ENCODE results near the gene RNF31. TPM values are rescaled to one million over a fixed set of nuclear protein-coding genes. Genes with fewer than 3 reads are reported as not detected.
"Not testable (repeated sequence)": the region's sequence is repeated elsewhere in the genome, so short reads cannot be mapped to it uniquely, and the experiment has no call there.

Gene RNF31
- total RNA-seq, 1 donor from 2014 or later, result 31.3 TPM

DNA sequence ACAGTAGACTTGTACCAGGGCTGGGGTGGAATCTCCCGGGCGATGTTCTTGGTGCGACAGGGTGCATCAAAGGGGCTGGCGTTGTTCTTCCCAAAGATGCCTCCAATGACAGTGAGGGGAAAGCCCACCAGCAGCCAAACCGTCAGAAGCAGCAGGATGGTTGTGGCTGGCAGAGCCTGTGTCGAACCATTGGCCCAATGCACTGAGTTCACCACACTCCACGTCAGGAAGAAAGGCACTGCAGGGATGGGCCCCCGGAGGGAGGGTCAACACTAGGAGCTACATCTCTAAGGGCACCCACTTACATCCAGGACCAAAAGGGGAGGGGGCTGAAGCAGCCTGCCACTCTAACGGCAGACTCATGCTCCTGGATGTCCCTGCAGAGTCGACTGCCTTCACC, 43.1 kb downstream of the RNF31 start:
- intact Hi-C loops (cut with DNase I), result no loop called here
- no peak for DNase-seq (ENCODE audit: low spot score)

DNA sequence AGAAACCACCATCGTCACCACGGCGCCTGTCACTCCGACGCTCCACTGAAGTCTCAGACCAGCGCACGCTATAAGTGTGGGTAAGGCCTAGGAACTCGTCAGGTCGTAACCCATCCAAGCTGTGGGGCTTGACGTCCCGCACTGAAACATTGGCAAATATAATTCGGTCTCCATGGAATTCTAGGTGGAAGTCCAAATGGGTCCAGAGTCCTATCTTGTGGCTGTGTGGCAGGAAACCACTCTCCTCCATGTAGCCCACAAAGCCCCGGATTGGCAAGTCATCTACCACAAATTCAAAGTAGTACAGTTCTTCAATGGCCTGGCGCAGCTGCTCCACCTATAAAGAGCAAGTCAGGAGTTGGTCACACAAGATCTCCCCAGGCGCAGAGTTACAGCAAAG, 45.6 kb downstream of the RNF31 start:
- intact Hi-C loops (cut with DNase I), result no loop called here
- DNase-seq (ENCODE audit: low spot score), result no peak

DNA sequence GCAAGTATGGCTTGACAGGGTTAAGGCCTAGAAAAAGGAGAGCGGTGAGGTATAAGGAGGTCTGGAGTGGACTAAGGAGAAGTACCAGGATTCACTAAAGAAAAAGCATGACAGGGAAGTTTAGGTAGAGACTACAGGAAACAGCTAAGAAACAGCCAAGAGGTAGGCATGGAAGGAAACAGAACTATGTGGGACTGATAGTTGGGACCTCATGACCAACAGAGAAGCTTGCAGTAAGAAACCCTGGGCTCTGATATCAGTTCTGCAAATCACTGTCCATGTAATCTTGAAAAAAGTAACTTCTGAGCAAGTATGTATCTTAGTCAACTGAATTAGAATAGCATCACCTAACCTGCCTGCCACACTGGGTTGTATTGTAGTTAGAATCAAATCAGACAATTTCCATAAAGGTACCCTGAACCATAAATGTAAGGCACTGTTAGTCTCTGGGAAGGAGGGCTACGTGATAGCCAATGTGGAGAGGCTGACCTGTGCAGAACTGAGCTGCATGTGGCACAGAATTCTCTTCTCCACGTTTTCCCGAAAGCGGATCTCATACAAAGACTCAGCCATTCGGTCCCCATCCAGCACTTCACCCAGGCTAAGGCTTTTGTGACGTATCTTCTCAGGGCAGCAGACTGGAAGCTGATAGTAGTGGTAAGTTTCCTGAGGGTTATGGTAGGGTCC, 47.0 kb downstream of the RNF31 start:
- intact Hi-C loops (cut with DNase I), result loop anchor here (2.0 kb wide), 1 partner anchor 18 kb away; the partner anchor contains the start of gene CHMP4A
- DNase-seq (ENCODE audit: low spot score), result no peak

DNA sequence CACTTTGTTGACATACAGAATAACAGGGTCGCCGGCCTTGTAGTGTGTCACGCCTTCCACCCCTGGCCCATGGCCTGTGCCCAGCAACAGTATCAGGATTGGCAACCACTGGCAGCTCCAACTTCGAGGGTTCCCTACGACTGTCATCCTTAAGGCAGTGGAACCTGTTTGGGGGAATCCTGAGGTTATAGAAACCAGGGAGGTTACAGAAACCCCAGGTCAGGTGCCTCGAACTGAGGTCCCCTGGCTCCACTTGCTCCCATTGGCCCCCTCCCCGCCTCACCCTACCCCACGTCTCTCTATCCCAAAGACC, 47.5 kb downstream of the RNF31 start:
- intact Hi-C loops (cut with DNase I), result loop anchor here (2.0 to 5.0 kb wide), 2 partner anchors 18 to 53 kb away; partner anchors contain the start of genes CHMP4A and EMC9
- DNase-seq (ENCODE audit: low spot score), result no peak

DNA sequence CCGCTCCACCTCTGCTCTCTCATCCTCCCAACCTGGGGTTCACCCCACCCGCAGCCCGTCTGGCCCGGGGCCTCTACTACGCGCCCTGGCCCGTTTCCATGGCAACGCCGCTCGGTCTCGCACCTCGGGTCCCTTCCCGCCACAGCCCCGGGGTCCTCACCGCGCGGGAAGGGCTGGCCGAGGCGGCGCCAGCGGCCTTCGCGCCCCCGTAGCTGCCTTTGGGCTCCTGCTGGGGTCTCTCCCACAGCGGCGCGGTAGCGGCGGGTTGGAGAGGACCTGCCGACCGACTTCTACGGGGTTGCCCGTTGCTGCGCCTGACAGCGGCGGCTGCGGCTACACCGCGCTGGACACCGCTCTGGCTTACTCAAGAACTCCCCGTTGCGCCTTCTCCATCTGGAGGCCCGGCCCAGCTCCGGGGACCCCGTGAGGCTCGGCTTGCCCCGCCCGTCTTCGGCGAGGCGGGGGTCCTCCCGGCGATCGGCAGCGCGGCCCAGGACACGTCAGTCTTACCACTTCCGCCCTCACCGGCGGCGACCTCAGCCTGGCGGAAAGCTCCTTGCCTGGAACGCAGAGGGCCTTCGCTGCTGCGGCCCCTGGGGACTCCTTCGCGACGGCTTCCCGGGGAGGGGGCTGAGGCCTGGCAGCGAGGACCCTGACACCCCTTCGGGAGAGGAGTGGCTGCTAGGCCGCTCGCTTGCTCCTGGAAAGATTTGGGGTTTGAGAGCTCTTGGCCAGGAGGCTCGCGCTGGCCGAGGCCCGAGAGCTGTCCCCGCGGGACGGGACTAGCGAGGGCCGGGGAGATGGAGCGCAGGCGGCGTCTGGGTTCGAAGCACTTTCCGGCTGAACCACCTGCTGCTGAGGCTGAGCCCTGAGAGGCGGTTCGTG, 48.1 kb downstream of the RNF31 start, which contains the start of gene TM9SF1:
Gene TM9SF1 (minus strand): TSS at position 256 of the 885 bp plus-strand sequence. CDS start 422 bp downstream, outside the sequence.
- DNase-seq (ENCODE audit: low spot score), result peak; percentile 96
- intact Hi-C loops (cut with DNase I), result loop anchor here (2.0 to 5.0 kb wide), 2 partner anchors 17 to 53 kb away; partner anchors contain the start of genes CHMP4A and EMC9

DNA sequence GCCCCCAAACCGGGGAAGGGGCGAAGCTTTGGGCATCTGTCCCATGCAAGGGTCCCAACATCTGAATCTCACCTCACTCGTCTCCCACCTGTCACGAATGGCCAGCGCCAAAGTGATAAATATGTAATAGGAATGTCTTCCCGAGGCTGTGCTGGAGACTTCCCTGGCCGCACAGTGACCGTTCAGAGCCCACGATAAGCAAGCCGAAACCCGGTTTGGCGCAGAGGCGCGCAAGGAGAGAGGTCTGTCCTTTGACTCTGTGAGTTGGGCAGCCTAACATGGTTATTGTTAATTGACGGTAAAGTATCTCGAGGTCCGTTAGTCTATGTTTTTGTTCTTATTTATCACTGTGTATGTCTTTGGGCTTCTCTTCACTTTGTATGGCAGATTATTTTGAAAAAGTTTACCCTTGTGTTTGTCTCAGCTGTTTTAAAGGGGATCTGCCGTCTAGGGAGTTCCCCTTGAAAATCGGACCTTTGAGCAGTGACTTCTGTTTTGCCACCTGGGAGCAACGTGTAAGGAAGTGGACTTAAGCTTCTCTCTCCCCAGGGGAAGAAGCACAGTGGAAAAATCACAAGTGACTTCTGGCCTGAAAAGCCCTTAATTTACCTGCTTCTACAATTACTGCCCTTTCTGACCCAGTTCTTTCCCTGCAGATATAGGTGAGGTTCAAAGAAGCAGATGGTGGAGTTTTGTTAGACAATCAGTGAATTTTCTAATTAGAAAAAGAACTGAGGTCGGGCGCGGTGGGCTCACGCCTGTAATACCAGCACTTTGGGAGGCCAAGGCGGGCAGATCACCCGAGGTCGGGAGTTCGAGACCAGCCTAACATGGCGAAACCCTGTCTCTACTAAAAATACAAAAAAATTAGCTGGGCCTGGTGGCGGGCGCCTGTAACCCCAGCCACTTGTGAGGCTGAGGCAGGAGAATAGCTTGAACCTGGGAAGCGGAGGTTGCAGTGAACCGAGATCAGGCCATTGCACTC, 49.1 kb downstream of the RNF31 start:
- intact Hi-C loops (cut with DNase I), result loop anchor here (5.0 kb wide), 1 partner anchor 54 kb away; the partner anchor contains the start of gene EMC9

DNA sequence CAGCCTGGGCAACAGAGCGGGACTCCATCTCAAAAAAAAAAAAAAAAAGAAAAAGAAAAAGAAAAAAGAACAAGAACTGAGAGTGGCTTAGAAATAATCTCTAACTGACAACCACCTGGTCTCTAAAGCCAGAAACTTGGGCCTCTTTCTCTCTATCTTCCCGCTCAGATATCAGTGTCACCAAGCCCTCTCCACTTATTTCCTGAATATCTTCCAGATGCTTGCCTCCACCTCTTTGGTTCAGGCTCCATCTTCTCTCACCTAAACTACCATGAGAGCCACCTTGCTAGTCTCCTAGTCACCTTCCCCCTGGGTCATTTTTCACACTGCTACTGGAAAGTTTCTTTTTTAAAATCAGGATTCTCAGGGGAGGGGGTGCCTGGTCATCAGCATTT, 49.8 kb downstream of the RNF31 start:
- no peak for DNase-seq (ENCODE audit: low spot score)
- intact Hi-C loops (cut with DNase I), result loop anchor here (5.0 kb wide), 1 partner anchor 55 kb away; the partner anchor contains the start of gene EMC9

More for the DNA sequence above, 49.1 kb downstream of the RNF31 start:
- no peak for DNase-seq (ENCODE audit: low spot score)

DNA sequence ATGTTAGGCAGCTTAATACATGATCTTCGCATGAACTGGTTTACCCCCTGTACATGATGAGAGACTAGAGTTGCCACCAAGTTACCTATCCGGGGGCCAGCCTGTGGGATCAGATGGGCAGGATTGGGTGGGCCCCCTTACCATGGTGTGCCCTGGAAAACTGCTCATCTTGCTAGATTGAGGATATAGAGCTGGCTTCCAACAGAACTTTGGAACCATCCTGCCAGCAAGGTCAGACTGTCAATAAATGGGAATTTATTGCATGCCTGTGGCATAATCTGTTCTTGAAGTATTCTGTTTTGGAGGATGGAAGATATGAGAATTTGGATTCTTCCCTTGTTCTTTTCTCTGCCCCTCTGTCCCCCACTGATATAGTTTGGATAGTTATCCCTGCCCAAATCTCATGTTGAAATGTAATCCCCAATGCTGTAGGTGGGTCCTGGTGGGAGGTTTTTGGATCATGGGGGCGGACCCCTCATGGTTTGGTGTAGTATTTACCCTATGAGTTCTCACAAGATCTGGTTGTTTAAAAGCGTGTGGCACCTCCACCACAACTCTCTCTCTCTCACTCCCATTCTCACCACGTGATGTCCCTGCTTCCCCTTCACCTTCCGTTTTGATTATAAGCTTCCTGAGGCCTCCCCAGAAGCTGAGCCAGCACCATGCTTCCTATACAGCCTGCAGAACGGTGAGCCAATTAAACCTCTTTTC, 51.7 kb downstream of the RNF31 start:
- intact Hi-C loops (cut with DNase I), result loop anchor here (5.0 kb wide), 1 partner anchor 57 kb away; the partner anchor contains the start of gene EMC9
- DNase-seq (ENCODE audit: low spot score), result no peak

DNA sequence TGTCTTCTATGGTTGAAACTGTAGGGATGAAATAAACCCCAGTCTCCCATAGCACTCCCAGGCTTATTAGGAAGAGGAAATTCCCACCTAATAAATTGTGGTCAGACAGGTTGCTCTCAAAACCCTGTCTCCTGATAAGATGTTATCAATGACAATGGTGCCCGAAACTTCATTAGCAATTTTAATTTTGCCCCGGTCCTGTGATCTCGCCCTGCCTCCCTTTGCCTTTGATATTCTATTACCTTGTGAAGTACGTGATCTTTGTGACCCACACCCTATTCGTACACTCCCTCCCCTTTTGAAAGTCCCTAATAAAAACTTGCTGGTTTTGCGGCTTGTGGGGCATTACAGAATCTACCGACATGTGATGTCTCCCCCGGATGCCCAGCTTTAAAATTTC, 55.2 kb downstream of the RNF31 start:
- DNase-seq (ENCODE audit: low spot score); intact Hi-C loops (cut with DNase I): not testable (repeated sequence)

DNA sequence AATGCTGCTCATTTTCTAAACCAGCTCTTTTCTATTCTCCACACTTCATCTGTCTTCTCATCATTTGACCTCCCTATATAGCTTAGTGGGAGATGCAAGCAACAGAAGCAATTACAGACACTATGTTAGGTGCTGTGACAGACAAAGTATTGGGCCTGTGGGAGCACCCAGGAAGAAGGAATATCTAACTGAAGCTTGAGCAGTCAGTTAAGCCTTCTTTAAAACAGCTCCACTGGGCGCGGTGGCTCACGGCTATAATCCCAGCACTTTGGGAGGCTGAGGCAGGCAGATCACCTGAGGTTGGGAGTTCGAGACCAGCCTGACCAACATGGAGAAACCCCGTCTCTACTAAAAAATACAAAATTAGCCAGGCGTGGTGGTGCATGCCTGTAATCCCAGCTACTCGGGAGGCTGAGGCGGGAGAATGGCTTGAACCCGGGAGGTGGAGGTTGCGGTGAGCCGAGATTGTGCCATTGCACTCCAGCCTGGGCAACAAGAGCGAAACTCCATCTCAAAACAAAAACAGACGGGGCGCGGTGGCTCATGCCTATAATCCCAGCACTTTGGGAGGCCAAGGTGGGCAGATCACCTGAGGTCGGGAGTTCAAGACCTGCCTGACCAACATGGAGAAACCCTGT, 56.1 kb downstream of the RNF31 start:
- intact Hi-C loops (cut with DNase I); DNase-seq (ENCODE audit: low spot score): not testable (repeated sequence)

DNA sequence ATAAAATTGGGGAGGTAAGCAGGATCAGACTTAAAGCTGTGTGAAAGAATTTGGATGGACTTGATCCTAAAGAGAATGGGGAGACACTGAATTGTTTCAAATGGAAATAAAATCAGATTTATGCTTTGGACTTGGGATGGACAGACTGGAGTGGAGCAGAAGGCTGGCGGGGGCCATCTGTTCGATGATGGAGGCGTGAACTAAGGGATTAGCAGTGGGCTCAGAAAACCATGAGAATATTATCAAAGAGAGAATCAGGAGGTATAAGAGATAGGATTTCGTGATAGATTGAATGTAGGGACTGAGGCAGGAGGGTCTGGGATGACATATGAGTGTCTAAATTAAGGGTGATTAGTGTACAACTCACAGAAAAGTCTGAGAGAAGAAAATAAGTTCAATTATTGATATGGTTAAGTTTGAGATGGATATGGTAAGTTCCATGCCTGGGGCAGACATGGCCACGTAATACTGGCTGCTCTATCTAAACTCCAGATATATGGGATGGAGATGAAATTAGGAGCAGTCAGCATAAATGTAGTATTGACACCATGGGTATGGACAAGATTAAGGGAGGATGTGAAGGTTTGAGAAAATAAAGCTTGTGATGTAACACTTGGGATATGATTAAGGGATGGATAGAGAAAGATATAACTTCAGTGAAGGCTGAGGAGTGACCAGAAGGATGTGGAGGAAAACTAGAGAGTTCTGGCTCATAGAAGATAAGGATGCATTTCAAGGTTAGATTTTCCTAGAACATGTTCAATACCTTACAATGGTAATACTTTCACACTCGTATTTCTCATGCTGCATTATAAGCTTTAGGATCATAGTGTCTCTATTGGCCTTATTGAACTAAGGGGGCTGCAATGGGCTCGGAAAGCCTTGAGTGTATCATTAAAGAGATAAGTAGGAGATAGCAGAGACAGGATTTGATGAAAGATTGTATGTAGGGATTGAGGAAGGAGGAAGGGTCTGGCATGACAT, 57.2 kb downstream of the RNF31 start:
- intact Hi-C loops (cut with DNase I), result no loop called here
- no peak for DNase-seq (ENCODE audit: low spot score)

DNA sequence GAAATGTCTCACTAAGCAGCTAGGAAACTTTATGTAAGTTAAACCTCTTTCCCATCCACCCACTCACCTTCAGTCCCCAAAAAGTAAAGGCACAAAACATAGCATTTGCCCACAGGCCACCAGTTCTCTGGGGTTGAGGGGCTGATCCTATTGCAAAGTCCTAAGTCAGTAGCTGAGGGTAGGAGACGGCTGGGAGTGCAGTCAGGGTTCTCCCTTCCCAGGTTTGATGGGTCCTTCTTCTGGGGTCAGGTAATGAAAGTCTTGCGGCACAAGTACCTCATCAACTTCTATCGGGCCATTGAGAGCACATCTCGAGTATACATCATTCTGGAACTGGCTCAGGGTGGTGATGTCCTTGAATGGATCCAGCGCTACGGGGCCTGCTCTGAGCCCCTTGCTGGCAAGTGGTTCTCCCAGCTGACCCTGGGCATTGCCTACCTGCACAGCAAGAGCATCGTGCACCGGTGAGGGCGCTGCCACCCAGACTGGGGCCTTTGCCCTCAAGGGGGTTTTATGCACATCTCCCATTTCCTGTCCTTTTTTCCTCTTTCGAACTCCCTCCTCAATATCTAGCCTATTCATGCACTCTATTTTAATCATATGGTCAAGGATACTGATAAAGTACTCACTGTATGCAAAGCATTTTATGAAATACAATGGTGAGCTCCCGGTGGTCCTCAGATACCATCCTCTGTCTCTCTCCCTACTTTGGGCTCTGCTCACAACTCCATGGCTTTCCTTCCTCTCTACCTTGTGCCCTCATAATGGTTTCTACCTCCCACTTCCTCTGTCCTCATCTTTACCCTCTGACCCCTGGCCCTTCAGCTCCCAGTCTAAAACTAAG, 59.2 kb downstream of the RNF31 start:
- no peak for DNase-seq (ENCODE audit: low spot score)
- intact Hi-C loops (cut with DNase I), result no loop called here

DNA sequence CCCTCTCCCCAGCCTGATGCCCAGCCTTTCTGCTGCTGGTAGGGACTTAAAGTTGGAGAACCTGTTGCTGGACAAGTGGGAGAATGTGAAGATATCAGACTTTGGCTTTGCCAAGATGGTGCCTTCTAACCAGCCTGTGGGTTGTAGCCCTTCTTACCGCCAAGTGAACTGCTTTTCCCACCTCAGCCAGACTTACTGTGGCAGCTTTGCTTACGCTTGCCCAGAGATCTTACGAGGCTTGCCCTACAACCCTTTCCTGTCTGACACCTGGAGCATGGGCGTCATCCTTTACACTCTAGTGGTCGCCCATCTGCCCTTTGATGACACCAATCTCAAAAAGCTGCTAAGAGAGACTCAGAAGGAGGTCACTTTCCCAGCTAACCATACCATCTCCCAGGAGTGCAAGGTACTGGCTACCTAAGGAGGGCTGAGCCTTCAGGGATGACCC, 59.8 kb downstream of the RNF31 start:
- no peak for DNase-seq (ENCODE audit: low spot score)
- intact Hi-C loops (cut with DNase I), result no loop called here

DNA sequence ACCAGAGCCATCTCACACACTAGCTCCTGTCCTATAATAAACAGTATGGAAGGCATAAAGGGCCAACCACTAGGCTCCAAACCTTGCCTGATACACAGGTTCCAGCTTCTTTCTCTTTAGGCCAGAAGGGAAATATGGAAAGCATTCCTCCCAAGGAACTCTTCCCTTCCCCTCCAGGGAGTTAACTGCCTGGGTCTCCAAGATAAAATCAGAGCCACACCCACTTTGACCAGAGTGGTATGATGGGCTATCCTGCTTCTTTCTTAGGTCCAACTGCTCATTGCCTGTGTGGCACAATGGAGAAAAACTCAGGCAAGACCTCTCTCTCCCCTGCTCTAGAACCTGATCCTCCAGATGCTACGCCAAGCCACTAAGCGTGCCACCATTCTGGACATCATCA, 60.3 kb downstream of the RNF31 start:
- no peak for DNase-seq (ENCODE audit: low spot score)
- intact Hi-C loops (cut with DNase I), result no loop called here

Measured in cardiac septum (tissue), 1 donor.